HL-60 (cell line): ENCODE results near the gene GABRD.

Experiments used
- DNase-seq, 2 experiments: peaks; one replicate each; pipeline ENCODE4 v3.0.0-alpha.2; 2010 to 2020; ENCODE audit warnings: low read depth in 1 of 2, low spot score in 1 of 2
- H3K27ac ChIP-seq: fragments of 250-450 bp; sonication (Bioruptor Pico); replicated peaks from 2 replicates; pipeline ENCODE4 v1.5.1; 2020; ENCODE audit warnings: mild to moderate bottlenecking, moderate library complexity
- H3K27me3 ChIP-seq: fragments of 250-450 bp; sonication (Bioruptor Pico); 2 replicates; pipeline ENCODE4 v1.5.1; 2021; ENCODE audit warnings: mild to moderate bottlenecking, moderate library complexity; ENCODE audit not compliant: insufficient read depth, poor library complexity, severe bottlenecking
- H3K4me3 ChIP-seq: replicated peaks from 2 replicates; pipeline ENCODE4 v1.5.1; 2011; ENCODE audit warnings: mild to moderate bottlenecking, control low read depth, low read length; ENCODE audit not compliant: insufficient read depth
- GABPA ChIP-seq: IDR thresholded peaks from 2 replicates; pipeline ENCODE4 v1.6.1; 2012; ENCODE audit warnings: low read depth
- POLR2AphosphoS5 ChIP-seq: IDR thresholded peaks from 2 replicates; pipeline ENCODE4 v1.6.1; 2012; ENCODE audit warnings: low read depth
- SPI1 ChIP-seq: IDR thresholded peaks from 2 replicates; pipeline ENCODE4 v1.6.1; 2012; ENCODE audit warnings: low read depth, mild to moderate bottlenecking, borderline replicate concordance
- TF ChIP-seq, protein P1 (sequence below): IDR thresholded peaks from 2 replicates; pipeline ENCODE4 v1.6.1; 2012; ENCODE audit warnings: low read depth; ENCODE audit not compliant: insufficient replicate concordance
- TF ChIP-seq, protein P2 (sequence below): IDR thresholded peaks from one replicate; pipeline ENCODE4 v1.5.1; 2011; ENCODE audit warnings: low read length, control low read depth, inconsistent platforms; ENCODE audit not compliant: insufficient read depth

Gene GABRD

DNA sequence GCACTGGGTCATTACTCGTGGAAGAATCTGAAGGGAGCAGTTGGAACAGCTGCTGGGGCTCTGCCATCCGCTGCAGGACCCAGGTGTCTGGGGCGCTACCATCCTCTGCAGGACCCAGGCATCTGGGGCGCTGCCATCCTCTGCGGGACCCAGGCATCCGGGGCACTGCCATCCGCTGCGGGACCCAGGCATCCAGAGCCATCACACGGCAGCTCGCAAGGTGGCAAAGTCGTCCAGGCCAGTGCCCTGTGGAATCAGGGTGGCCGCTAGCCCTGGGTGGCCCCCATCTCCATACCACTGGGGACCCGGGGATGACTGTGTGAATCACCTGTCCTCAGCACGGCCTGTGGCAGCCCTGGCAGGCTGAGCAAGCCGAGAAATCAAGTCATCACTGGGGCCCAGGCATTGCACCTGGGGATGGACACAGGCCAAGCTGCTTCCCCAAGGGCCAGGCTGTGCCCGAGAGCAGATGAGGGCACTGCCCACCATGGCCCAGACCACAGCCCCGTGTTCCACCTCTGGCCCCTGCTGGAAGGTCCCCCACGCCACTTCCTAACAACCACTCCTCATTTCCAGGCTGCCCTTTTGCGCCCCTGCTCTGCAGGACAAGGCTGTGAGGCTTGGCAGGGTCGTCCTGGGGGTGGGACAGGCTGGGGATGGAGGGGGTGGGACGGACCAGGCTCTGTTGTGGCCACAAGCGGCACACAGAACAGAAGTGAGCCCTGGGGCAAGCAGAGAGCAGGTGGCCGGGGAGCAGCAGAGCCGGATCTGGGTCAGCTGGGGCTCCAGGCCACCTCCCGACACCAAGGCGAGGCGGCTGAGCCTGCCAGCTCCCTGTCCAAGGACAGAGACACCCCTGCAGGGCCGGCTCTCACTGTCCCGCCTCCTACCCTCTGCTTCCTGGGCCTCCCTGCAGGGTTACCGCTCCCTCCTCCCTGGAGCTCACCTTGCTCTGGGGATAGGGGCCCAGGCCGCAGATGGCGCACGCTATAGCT is 12.7 kb downstream of the GABRD start:
- TF ChIP-seq SPI1 (no peak), POLR2AphosphoS5 (no peak), GABPA (no peak)
- TF ChIP-seq, protein P1, sequence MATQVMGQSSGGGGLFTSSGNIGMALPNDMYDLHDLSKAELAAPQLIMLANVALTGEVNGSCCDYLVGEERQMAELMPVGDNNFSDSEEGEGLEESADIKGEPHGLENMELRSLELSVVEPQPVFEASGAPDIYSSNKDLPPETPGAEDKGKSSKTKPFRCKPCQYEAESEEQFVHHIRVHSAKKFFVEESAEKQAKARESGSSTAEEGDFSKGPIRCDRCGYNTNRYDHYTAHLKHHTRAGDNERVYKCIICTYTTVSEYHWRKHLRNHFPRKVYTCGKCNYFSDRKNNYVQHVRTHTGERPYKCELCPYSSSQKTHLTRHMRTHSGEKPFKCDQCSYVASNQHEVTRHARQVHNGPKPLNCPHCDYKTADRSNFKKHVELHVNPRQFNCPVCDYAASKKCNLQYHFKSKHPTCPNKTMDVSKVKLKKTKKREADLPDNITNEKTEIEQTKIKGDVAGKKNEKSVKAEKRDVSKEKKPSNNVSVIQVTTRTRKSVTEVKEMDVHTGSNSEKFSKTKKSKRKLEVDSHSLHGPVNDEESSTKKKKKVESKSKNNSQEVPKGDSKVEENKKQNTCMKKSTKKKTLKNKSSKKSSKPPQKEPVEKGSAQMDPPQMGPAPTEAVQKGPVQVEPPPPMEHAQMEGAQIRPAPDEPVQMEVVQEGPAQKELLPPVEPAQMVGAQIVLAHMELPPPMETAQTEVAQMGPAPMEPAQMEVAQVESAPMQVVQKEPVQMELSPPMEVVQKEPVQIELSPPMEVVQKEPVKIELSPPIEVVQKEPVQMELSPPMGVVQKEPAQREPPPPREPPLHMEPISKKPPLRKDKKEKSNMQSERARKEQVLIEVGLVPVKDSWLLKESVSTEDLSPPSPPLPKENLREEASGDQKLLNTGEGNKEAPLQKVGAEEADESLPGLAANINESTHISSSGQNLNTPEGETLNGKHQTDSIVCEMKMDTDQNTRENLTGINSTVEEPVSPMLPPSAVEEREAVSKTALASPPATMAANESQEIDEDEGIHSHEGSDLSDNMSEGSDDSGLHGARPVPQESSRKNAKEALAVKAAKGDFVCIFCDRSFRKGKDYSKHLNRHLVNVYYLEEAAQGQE = no peak
- TF ChIP-seq, protein P2, sequence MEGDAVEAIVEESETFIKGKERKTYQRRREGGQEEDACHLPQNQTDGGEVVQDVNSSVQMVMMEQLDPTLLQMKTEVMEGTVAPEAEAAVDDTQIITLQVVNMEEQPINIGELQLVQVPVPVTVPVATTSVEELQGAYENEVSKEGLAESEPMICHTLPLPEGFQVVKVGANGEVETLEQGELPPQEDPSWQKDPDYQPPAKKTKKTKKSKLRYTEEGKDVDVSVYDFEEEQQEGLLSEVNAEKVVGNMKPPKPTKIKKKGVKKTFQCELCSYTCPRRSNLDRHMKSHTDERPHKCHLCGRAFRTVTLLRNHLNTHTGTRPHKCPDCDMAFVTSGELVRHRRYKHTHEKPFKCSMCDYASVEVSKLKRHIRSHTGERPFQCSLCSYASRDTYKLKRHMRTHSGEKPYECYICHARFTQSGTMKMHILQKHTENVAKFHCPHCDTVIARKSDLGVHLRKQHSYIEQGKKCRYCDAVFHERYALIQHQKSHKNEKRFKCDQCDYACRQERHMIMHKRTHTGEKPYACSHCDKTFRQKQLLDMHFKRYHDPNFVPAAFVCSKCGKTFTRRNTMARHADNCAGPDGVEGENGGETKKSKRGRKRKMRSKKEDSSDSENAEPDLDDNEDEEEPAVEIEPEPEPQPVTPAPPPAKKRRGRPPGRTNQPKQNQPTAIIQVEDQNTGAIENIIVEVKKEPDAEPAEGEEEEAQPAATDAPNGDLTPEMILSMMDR = no peak
- Histone ChIP-seq H3K4me3 (no peak overlapping the region), H3K27me3 (no peaks in the 10 kb centered on the region), H3K27ac (no peak overlapping the region)
- no peak for DNase-seq

DNA sequence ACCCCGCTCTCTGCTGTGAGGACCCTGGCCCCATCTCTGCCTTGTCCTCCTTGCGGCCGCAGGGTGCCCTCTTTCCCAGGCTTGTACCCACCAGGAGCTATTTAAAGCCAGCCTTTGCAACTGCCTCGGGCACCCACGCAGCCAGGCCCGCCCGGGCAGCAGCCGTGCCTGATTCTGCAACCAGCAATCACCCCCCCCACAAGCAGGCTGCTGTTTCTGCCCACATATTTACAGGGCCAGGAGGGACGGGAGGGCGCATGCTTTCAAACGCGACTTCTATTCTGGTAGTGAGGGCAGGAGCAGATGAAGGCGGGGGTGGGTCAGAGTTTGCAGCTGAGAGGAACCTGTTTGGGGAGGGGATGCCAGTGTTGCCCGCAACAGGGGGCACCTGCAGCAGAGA is 13.6 kb downstream of the GABRD start:
- no peak for TF ChIP-seq POLR2AphosphoS5
- no peak for TF ChIP-seq SPI1
- TF ChIP-seq GABPA = no peak
- TF ChIP-seq, protein P1 = no peak
- TF ChIP-seq, protein P2 = no peak
- Histone ChIP-seq H3K27ac (no peak overlapping the region), H3K27me3 (no peaks in the 10 kb centered on the region), H3K4me3 (no peak overlapping the region)
- DNase-seq = no peak

DNA sequence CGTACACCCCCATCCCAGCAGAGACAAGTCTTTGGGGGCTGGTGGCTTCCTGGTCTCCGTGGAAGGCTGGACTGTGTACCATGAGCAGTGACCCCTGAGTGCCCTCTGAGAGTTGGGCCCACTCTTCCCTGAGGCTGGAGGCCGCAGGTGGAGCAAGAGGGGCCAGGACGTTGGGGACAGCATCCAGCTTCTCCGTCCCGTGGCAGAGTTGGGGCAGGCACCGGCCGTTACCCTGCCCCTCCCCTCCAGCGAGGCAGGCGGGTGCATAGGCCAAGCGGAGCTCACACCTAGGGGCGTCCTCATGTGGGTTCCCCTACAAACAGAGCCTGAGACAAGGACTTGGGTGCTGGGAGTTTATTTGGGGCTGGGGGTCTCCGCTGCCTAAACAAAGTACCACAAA is 14.0 kb downstream of the GABRD start:
- Histone ChIP-seq H3K27ac (no peak overlapping the region), H3K27me3 (no peaks in the 10 kb centered on the region), H3K4me3 (no peak overlapping the region)
- no peak for DNase-seq
- no peak for TF ChIP-seq GABPA
- TF ChIP-seq POLR2AphosphoS5 = no peak
- TF ChIP-seq, protein P1 = no peak
- no peak for TF ChIP-seq SPI1
- TF ChIP-seq, protein P2 = no peak
